SK-N-SH treated with all-trans-retinoic acid at 6 μM for 48 hours (cell line): ENCODE data around the gene CFAP221.

Experiments
- ARNTL ChIP-seq: fragments of 450-650 bp; formaldehyde crosslinking; IDR thresholded peaks from 2 replicates; pipeline ENCODE4 v1.5.0; 2020; ENCODE audit warnings: low read depth, mild to moderate bottlenecking, moderate library complexity, borderline replicate concordance
- BACH2 ChIP-seq: fragments of 250-450 bp; sonication (Bioruptor Pico); IDR thresholded peaks from 2 replicates; pipeline ENCODE4 v1.9.0; 2021; ENCODE audit warnings: mild to moderate bottlenecking, borderline replicate concordance
- CREB5 ChIP-seq: fragments of 250-450 bp; sonication (Bioruptor Pico); IDR thresholded peaks from 2 replicates; pipeline ENCODE4 v1.5.1; 2020; ENCODE audit warnings: low read depth, mild to moderate bottlenecking, moderate library complexity
- CSDC2 ChIP-seq: fragments of 250-450 bp; sonication (Bioruptor Pico); IDR thresholded peaks from 2 replicates; pipeline ENCODE4 v1.5.0; 2020; ENCODE audit warnings: mild to moderate bottlenecking, moderate library complexity
- CSRNP3 ChIP-seq: fragments of 250-450 bp; sonication (Bioruptor Pico); IDR thresholded peaks from 2 replicates; pipeline ENCODE4 v1.5.1; 2021; ENCODE audit warnings: mild to moderate bottlenecking, moderate library complexity
- PATZ1 ChIP-seq: fragments of 250-450 bp; sonication (Bioruptor Pico); IDR thresholded peaks from 2 replicates; pipeline ENCODE4 v1.8.0; 2020; ENCODE audit warnings: mild to moderate bottlenecking, moderate library complexity, borderline replicate concordance
- PPARA ChIP-seq: fragments of 250-450 bp; sonication (Bioruptor Pico); IDR thresholded peaks from 2 replicates; pipeline ENCODE4 v1.5.0; 2020; ENCODE audit warnings: mild to moderate bottlenecking, borderline replicate concordance
- TCF4 ChIP-seq: fragments of 250-450 bp; sonication (Bioruptor Pico); IDR thresholded peaks from 2 replicates; pipeline ENCODE4 v1.8.0; 2021; ENCODE audit warnings: mild to moderate bottlenecking, moderate library complexity, borderline replicate concordance
- TOX ChIP-seq: fragments of 250-450 bp; sonication (Bioruptor Pico); IDR thresholded peaks from 2 replicates; pipeline ENCODE4 v1.8.0; 2021; ENCODE audit warnings: mild to moderate bottlenecking, moderate library complexity, borderline replicate concordance
- TSHZ2 ChIP-seq: fragments of 250-450 bp; sonication (Bioruptor Pico); IDR thresholded peaks from 2 replicates; pipeline ENCODE4 v1.5.0; 2020; ENCODE audit warnings: mild to moderate bottlenecking, moderate library complexity
- ZNF8 ChIP-seq: fragments of 450-650 bp; formaldehyde crosslinking; IDR thresholded peaks from 2 replicates; pipeline ENCODE4 v1.5.0; 2020; ENCODE audit warnings: mild to moderate bottlenecking, moderate library complexity

GRCh38 chr2:119646149-119646548, 101.9 kb downstream of the CFAP221 start:
- TF ChIP-seq TSHZ2 (CRISPR knock-in tag) (no peak), BACH2 (no peak), CREB5 (no peak), CSDC2 (CRISPR knock-in tag) (no peak), PATZ1 (CRISPR knock-in tag) (no peak), PPARA (CRISPR knock-in tag) (no peak), ZNF8 (CRISPR knock-in tag) (no peak), ARNTL (no peak), TOX (CRISPR knock-in tag) (no peak), TCF4 (CRISPR knock-in tag) (no peak), CSRNP3 (no peak)
